Inflammatory macrophage treated with lipopolysaccharide for 4 hours (primary cell): Measurements from ENCODE around the gene D2HGDH.
A peak's percentile ranks its signal among the peaks of the same experiment; 100 is the strongest.
"Not testable (repeated sequence)": the region's sequence is repeated elsewhere in the genome, so short reads cannot be mapped to it uniquely, and the experiment has no call there.

ENCODE experiments used
- DNase-seq: peaks from one replicate; pipeline ENCODE4 v3.0.0-alpha.2; 2020

The D2HGDH gene

GRCh38 chr2:241771286-241772062, 37.0 kb downstream of the D2HGDH start:
- DNase-seq = no peak

- DNase-seq = no peak
Measured at GRCh38 chr2:241772063-241772499, 37.7 kb downstream of the D2HGDH start.

DNA sequence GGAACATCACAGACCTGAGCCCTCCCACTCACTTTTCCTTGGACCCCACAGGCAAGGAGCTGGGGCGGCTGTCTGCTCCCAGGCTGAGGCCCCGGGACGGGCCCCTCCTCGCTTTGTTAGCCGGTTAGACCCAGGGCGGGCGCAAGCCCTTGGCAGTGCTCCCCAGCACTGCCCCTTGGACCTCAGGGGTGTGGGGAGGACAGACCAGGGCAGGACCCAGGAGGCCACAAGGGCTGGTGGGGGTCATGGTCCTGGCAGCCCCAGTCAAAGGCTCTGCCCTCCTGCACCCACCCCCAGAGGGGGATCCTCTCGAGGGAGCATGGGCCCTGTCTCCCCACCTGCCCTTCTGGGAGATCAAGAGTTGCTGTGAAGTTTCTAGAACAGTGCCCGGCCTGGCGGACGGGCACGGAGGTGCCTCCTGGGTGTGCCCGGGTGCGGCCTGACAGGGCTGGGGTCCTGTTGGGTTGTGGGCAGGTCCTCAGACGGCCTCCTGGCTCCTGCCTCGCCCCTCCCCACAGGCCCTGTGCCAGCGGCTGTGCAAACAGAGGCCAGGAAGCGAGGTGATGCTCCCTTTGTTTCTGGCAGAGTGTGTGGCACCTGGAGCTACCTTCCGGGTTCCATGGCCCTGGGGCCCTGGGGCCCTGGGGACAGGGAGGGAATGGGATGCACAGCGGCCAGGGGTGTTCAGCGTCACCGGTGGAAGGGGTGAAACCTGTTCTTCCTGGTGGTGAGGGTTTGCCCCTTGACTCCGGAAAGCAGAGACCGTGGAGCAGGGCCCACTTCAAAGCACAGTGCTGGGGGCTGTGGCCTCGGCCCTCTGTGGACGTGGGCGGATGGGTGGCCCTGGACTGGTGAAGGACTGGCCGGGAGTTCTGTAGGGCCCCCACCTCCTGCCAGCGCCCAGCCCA, 39.3 kb downstream of the D2HGDH start:
- DNase-seq = no peak

DNA sequence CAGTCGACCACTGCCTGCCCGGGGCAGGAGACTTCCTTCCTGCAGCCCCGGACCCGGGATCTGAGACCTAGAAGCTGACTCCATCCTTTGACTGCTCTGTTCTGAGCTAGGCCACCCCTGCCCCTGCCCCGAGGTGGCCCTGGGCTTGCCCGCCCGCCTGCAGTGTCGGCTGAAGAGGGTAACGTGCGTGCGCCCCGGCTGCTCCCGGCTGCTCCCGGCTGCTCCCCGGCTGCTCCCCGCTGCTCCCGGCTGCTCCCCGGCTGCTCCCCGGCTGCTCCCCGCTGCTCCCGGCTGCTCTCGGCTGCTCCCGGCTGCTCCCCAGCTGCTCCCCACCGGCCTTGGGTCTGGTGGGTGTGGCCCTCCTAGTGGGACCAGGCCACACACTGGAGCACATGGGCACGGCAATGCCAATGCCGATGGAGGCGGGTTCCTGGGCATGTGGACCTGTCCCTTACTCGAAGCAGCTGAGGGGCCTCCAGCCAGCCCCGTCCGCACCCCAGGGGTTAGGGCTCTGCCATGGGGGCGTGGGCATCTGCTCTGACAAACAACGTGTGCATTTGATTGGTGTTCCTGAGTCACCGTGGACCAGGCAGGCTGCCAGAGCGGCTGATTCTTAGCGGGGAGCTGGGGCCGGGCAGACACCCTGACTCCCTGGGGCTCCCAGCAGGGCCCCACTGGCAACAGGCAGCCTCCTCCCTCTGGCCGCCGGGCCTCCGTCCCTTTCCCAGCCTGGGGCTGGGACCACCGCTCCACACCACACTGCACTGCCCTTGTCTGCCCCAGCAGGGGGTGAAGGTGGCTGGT, 40.2 kb downstream of the D2HGDH start:
- DNase-seq = no peak

DNA sequence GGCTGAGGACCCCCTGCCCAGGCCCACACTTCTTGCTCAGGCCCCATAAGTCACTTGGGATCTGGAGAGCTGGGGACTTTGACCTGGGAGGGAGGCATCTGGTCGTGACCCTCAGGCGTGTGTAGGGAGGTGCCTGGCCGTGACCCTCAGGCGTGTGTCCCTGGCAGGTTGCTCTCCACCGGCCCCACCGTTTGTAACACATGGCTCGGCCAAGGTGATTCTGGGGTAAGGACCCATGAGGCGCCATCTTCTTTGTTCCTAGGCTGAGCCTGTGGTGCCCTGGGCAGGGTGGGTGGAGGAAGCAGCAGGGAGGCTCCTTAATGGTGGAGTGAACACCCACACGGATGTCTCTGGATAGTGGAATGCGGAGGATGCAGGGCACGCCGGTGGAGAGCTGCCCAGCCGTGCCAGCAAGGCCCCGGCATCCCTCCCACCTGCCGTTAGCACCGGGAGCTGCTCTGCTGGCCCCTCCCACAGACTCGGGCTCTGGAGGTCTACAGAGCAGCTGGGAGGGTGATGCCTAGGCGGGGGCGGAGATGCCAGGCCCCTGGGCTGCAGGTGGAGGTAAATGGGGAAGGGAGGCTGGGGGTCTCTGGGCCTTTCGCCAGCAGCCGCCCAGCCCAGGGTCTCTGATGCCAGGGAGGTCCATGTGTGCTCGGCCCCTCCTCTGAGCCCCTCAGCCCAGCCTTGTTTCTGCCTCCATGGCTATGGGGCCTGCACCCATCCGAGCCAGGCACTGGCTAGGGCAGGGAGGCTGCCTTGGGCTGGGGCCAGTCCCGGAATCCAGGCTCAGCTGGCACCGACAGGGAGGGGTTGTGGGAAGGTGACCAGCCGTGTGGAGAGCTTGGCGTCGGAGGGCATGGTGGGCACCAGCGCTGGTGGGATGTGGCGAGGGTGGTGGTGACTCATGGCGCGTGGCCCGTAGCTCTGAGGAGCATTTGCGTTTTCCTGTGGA, 41.1 kb downstream of the D2HGDH start:
- DNase-seq = no peak

DNA sequence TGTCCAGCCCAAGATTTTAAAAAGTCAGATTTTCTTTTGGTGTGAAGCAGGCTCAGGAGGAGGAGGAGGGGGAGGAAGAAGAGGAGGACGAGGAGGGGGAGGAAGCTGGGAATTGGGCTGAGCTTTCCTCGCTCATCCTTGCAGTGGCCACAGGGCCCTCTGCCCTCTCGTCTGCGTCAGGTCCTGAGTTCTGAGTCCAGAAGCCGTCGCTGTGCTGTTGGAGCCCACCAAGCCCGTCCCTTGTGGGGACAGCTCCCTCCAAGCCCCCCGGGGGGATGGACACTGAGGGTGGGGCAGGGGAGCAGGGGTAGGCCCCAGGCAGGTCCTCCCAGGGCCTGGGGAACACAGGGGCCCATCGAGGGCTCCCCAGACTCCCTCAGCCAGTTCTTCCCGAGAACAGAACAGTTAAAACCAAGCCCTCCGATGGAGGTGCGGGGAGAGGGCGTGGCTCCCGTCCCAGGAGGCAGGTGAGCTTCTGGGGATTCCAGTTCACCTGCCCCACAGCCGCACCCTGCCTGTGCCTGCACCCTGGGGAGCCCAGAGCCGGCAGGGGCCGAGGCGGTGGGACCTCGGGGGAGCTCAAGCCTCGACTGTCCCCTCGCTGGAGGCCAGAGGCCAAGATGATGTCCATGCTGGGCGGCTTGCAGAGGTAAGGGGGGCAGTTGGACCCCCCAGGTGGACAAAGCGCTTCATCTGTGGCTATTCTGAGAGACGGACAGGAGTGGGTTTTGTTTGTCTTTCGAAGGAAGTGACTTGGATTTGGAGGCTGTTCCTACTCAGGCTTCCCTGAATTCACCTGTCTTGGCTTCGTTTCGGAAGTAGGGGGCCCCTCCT, 42.1 kb downstream of the D2HGDH start, which contains the start of gene GAL3ST2:
GAL3ST2 (plus strand) TSS at position 487 of the 834 bp plus-strand sequence; CDS start at position 621, 134 bp downstream.
- DNase-seq = no peak

DNA sequence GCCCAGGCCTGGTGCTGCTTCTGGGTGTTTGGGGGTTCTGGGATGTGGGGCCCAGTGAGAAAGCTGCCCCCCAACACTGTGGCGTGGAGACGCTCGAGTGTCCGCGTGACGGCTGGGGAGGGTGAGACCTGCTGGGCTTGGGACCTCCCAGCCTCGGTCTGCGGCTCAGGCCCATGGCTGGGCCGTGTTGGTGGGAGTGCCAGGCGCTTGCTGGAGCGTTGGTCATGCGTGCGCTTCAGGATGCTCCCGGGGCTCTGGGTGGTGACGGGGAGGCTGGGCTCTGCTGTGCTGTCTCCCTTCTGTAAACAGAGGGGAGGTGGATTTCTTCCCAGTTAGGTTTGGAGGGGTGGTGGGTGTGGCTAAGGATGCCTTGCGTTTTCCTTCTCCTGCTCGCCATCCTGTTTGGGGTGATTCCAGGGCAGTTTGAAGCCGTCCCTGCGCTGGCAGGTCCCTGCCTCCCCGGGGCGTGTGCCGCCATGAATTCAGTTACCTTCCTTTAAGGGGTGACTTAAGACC, 42.8 kb downstream of the D2HGDH start:
- DNase-seq = no peak

DNA sequence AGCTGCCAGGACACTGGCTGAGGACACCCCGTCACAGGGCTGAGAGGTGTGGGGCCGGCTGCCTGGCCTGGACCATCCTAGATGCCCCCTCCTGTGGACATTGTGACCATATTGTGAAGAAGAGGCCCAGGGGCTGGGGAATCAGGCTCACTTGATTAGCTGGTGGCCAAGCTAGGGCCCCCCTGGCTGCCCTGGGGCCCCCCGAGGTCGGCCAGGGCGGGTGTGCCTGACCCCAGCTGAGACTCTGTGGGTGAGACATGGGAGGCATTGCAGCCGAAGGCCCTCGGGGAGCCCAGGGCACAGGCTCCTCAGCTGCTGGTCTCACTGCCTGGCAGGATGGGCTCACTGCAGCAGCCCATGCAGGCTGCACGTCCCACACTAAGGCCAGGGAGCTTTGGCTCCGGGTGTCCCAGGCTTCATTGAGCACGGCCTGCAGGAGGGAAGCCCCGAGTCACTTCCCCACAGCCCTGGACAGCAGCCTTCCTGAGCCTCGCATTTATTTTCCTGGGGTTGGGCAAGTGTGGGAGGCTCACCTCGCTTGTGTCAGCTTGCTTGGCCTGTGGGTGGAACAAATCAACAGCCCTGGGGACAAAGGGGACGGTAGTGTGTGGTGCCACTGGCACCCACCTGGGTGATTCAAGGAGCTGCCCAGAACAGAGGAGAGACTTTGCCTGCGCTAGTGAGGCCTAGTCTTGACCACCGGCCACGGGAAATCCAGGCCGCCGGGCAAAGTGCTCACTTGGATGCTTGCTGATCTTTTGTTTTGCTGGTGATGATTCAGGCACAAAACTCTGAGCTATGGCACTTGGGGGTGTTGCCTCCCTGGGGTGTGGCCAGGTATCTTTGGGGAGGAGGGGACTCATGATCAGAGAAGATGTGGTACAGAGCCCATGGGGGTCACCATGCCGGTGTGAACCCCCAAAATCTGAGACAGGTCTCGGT, 43.5 kb downstream of the D2HGDH start:
- no peak for DNase-seq

DNA sequence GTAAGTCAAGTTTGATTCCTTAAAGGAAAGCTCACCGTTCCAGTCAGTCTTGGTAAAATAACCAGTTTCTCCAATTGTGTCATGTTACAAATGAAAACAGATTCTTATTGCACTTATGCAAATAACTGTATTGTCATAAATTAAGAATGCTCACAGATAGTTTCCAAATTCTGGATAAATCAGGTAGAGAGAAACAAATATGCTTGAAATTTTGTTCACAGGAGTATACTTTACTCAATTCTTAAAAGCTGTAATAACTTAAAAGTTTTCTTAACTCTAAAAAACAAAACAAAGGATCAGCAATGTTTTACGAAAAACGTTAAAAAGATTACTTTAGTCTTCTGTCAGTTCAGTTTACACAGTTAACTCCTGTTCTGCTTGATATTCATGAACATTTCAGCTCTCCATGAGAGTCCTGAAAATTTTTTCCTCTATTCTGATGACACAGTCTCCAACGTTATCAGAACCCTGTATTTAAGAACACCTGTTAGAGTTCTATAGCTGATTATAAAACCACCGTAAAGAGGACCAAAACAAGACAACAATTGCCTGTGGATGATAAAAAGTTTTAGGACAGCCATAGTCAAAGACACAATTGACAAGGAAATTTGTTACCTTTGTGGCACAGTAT, 46.6 kb downstream of the D2HGDH start:
- DNase-seq = no peak

DNA sequence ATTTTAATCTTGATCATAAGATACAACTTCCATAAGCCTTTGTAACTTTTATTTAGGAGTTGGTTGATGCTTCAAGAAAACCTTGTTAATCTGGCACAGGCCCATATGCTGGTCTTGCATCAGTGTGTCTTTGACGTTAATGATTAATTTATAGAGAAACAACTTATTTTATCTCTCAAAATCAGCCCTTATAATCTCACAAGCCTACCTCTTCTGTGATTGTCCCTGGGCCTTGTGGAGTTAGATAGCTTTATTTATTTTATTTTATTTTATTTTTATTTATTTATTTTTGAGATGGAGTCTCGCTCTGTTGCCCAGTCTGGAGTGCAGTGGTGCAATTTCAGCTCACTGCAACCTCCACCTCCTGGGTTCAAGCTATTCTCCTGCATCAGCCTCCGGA, 47.6 kb downstream of the D2HGDH start:
- not testable (repeated sequence) for DNase-seq

DNA sequence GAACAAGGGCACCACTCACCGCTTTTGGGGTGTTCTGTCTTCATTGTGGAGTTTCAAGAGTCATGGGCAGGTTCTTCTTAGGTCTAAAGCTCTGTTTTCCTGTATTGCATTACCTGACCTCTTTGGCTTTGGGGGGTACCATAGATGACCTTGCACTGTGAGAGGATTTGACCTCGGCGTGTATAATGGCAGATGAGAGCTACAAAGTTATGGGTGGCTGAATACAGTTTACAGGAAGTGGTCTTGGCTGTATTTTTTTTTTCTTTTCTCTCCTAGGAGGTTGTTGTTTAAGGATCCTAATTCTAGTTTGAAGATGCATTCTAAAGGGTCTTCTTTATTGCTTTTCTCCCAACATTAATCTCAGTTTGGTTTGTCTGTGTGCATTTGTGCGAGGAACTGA, 53.7 kb downstream of the D2HGDH start:
- no peak for DNase-seq

GRCh38 chr2:241788572-241788971, 54.1 kb downstream of the D2HGDH start:
- DNase-seq = peak; percentile 69

- DNase-seq = not testable (repeated sequence)
Measured at GRCh38 chr2:241791385-241791784, 57.0 kb downstream of the D2HGDH start.

DNA sequence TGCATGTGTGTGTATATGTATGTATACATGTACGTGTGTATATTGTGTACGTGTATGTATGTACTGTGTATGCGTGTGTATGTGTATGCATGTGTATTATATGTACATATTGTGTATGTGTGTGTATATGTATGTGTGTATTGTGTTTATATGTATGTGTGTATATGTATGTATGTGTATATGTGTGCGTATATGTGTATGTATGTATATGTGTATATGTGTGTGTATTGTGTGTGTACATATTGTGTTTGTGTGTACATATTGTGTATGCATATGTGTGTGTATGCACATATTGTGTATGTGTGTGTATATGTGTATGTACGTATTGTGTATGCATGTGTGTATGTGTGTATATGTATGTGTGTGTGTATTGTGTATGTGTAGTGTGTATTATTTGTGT, 59.0 kb downstream of the D2HGDH start:
- DNase-seq = no peak

DNA sequence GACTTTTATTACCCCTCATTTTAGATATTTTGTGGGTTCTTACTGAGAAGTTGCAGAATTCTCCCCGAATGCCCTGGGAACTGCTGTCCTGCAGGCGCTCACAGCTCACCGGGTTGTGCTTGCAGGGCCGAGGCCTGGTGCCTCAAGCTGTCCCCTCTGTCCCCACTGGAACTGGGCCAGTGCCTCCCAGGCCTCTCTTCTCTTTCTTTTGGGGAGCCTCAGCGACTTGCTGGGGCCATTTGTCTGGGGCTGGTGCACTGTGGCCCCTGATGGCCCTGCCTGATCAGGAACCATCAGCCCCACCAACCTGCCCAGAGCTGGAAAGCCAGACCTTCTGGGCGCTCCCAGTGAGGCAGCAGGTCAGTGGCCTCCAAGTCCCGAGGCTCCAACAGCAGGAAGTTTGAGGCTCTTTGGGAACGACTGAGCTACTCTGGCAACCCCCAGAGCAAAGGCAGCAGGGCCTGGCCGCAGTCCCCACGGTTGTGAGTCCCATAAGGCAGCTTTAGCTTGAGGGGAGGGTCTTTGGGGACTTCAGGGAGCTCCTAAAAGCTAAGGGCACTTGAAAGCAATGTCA, 59.9 kb downstream of the D2HGDH start:
- DNase-seq = no peak

GRCh38 chr2:241795021-241795999, 60.9 kb downstream of the D2HGDH start:
- DNase-seq = no peak

DNA sequence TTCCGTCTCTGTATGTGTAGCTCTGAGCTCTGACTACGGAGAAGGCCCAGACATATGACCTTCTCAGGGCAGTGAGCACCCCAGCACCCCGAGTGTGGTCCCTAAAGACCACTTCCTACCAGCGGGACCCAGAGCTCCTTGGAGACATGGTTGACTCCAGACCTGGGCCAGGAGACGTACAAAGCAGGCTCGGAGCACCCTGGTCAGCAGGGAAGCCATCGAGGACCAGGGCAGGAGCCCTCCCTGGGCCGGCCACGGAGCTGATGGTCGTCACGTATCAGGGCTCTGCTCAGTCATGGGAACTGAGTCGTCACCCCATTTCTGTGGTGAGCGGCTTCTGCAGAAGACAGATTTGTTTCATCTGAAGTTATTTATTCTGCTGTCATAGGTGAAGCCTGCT, 61.8 kb downstream of the D2HGDH start:
- DNase-seq = no peak
